GM23248 (cell line): ENCODE results near the gene DOK5. TPM values are rescaled to one million over a fixed set of nuclear protein-coding genes. Genes with fewer than 3 reads are reported as not detected.
"Not testable (repeated sequence)": the region's sequence is repeated elsewhere in the genome, so short reads cannot be mapped to it uniquely, and the experiment has no call there.

Source experiments
- DNase-seq: peaks from one replicate; pipeline ENCODE4 v3.0.0-alpha.2; 2015
- H2AFZ ChIP-seq: fragments of 200-600 bp; sonication (generic); 2 replicates; pipeline ENCODE4 v1.6.1; 2016; ENCODE audit warnings: antibody characterized with exemption
- H3F3A ChIP-seq: fragments of 200-600 bp; sonication (generic); 2 replicates; pipeline ENCODE4 v1.6.1; 2016; ENCODE audit warnings: mild to moderate bottlenecking, antibody characterized with exemption, mixed run types; ENCODE audit not compliant: insufficient read depth
- H3K27ac ChIP-seq: fragments of 200-600 bp; sonication (generic); 2 replicates; pipeline ENCODE4 v1.5.1; 2016; ENCODE audit warnings: mild to moderate bottlenecking
- H3K27me3 ChIP-seq: fragments of 200-600 bp; sonication (generic); replicated peaks from 2 replicates; pipeline ENCODE4 v1.6.1; 2016; ENCODE audit warnings: mild to moderate bottlenecking; ENCODE audit not compliant: insufficient read depth
- H3K36me3 ChIP-seq: fragments of 200-600 bp; sonication (generic); 2 replicates; pipeline ENCODE4 v1.6.1; 2016; ENCODE audit warnings: low read depth, mild to moderate bottlenecking
- H3K4me1 ChIP-seq: fragments of 200-600 bp; sonication (generic); 2 replicates; pipeline ENCODE4 v1.6.1; 2016; ENCODE audit warnings: mild to moderate bottlenecking; ENCODE audit not compliant: insufficient read depth
- H3K4me2 ChIP-seq: fragments of 200-600 bp; sonication (generic); one replicate; pipeline ENCODE4 v1.6.1; 2016; ENCODE audit warnings: mild to moderate bottlenecking; ENCODE audit not compliant: unreplicated experiment
- H3K4me3 ChIP-seq: fragments of 200-600 bp; sonication (generic); 2 replicates; pipeline ENCODE4 v1.5.1; 2016; ENCODE audit warnings: mild to moderate bottlenecking
- H3K79me2 ChIP-seq: fragments of 200-600 bp; sonication (generic); 2 replicates; pipeline ENCODE4 v1.6.1; 2016; ENCODE audit warnings: mild to moderate bottlenecking; ENCODE audit not compliant: insufficient read depth
- H3K9ac ChIP-seq: fragments of 200-600 bp; sonication (generic); 2 replicates; pipeline ENCODE4 v1.6.1; 2016; ENCODE audit warnings: mild to moderate bottlenecking
- H3K9me2 ChIP-seq: fragments of 200-600 bp; sonication (generic); 2 replicates; pipeline ENCODE4 v1.6.1; 2016; ENCODE audit warnings: mixed run types, mild to moderate bottlenecking, moderate library complexity; ENCODE audit not compliant: insufficient read depth
- H3K9me3 ChIP-seq: fragments of 200-600 bp; sonication (generic); one replicate; pipeline ENCODE4 v1.6.1; 2017; ENCODE audit warnings: low read depth
- H4K20me1 ChIP-seq: fragments of 200-600 bp; sonication (generic); 2 replicates; pipeline ENCODE4 v1.6.0; 2016; ENCODE audit not compliant: insufficient read depth
- EZH2 ChIP-seq: fragments of 200-600 bp; sonication (generic); IDR thresholded peaks from 2 replicates; pipeline ENCODE4 v1.6.1; 2018; ENCODE audit warnings: antibody characterized with exemption, mild to moderate bottlenecking; ENCODE audit not compliant: insufficient read depth, poor library complexity, severe bottlenecking
- EZH2phosphoT487 ChIP-seq: fragments of 200-600 bp; sonication (generic); IDR thresholded peaks from 2 replicates; pipeline ENCODE4 v1.6.1; 2018; ENCODE audit warnings: antibody characterized with exemption, moderate library complexity, mild to moderate bottlenecking, low read depth; ENCODE audit not compliant: insufficient read depth
- WGBS, 2 experiments: methylation state at CpG; one replicate each; pipeline ENCODE4 v1.1.6; 2015 to 2017; ENCODE audit warnings: low lambda C conversion rate in 2 of 2, low coverage in 1 of 2; ENCODE audit errors: missing lambda C conversion rate in 2 of 2; 5-methylcytosine and 5-hydroxymethylcytosine counted together
- in situ Hi-C: fragments of 300-500 bp; cut with MboI; formaldehyde crosslinking; loops from 2 replicates; pipeline ENCODE4 v1.15.0; 2020
- polyA plus RNA-seq: library from polyadenylated mRNA; unstranded; fragments of >200 nt; fragmentation: Nextera tagmentation; extraction: Ambion mirVana; gene quantifications from 2 replicates; pipeline ENCODE4 v1.2.1, GENCODE V29; 2016
- total RNA-seq: library from RNA; depleted of rRNA; stranded (reverse); fragments of >200 nt; shearing (Covaris generic); gene quantifications from 2 replicates; pipeline ENCODE4 v1.2.3, GENCODE V29; 2014

Gene DOK5
- total and polyA plus RNA-seq, 2 experiments from 2014 or later = 10.8 to 16.1 TPM

GRCh38 chr20:54476169-54477009 is 996 bp downstream of the DOK5 start:
- peak; percentile 16 for DNase-seq
- Histone ChIP-seq H3K4me2 (peak overlapping the region; percentile 92), H3K4me3 (peak overlapping the region; percentile 94), H3K9me3 (no peaks in the 10 kb centered on the region), H4K20me1 (no peaks in the 10 kb centered on the region), H3K27me3 (no peaks in the 10 kb centered on the region), H3K4me1 (peaks cover 10% of the 10 kb centered on the region), H2AFZ (peak overlapping the region; percentile 90), H3K9ac (peak overlapping the region; percentile 69), H3K9me2 (no peaks in the 10 kb centered on the region), H3F3A (peaks cover 37% of the 10 kb centered on the region), H3K79me2 (peaks cover 12% of the 10 kb centered on the region; the same call in 1 of the 2 replicates), H3K27ac (no peak overlapping the region), H3K36me3 (no peaks in the 10 kb centered on the region)
- in situ Hi-C loops = loop anchor here (10.0 kb wide), 1 partner anchor 168 kb away; no protein-coding TSS in a partner anchor
- TF ChIP-seq EZH2 (no peak), EZH2phosphoT487 (no peak)
- WGBS, 2 experiments = 0 to 3% methylated on average over 32 of the region's 32 CpGs

- H3K36me3 ChIP-seq = no peaks in the 10 kb centered on the region
- H3K9me2 ChIP-seq = no peaks in the 10 kb centered on the region
- H3K27ac ChIP-seq = 0 out of 2 replicates have a peak overlapping the region, but pooled peaks have one; percentile 0
- peaks cover 10% of the 10 kb centered on the region for H3K4me1 ChIP-seq
- DNase-seq = peak; percentile 73
- no peaks in the 10 kb centered on the region for H4K20me1 ChIP-seq
- H3K27me3 ChIP-seq = no peaks in the 10 kb centered on the region
- peak overlapping the region; percentile 92 for H3K4me2 ChIP-seq
- H3K79me2 ChIP-seq = peaks cover 12% of the 10 kb centered on the region; the same call in 1 of the 2 replicates
- peak overlapping the region; percentile 90 for H2AFZ ChIP-seq
- H3K4me3 ChIP-seq = peak overlapping the region; percentile 94
- WGBS, 2 experiments = 1 to 4% methylated on average over 3 of the region's 3 CpGs
- H3K9ac ChIP-seq = peak overlapping the region; percentile 69
- in situ Hi-C loops = loop anchor here (10.0 kb wide), 1 partner anchor 167 kb away; no protein-coding TSS in a partner anchor
- no peak for TF ChIP-seq EZH2phosphoT487
- TF ChIP-seq EZH2 = no peak
- no peaks in the 10 kb centered on the region for H3K9me3 ChIP-seq
- peaks cover 37% of the 10 kb centered on the region for H3F3A ChIP-seq
Observed at GRCh38 chr20:54477191-54477955, 2.0 kb downstream of the DOK5 start.

- H3K9ac ChIP-seq = no peak overlapping the region
- H3F3A ChIP-seq = peaks cover 27% of the 10 kb centered on the region
- no peaks in the 10 kb centered on the region for H4K20me1 ChIP-seq
- no peak overlapping the region for H2AFZ ChIP-seq
- H3K36me3 ChIP-seq = no peaks in the 10 kb centered on the region
- in situ Hi-C loops = loop anchor here (10.0 kb wide), 1 partner anchor 165 kb away; no protein-coding TSS in a partner anchor
- TF ChIP-seq EZH2phosphoT487 (no peak), EZH2 (no peak)
- 85 to 88% methylated on average over 9 of the region's 9 CpGs for WGBS, 2 experiments
- H3K79me2 ChIP-seq = peaks cover 20% of the 10 kb centered on the region; the same call in 1 of the 2 replicates
- H3K4me3 ChIP-seq = no peak overlapping the region
- peak; percentile 26 for DNase-seq
- no peak overlapping the region for H3K27ac ChIP-seq
- H3K27me3 ChIP-seq = no peaks in the 10 kb centered on the region
- no peak overlapping the region for H3K4me2 ChIP-seq
- peaks cover 10% of the 10 kb centered on the region for H3K4me1 ChIP-seq
- H3K9me2 ChIP-seq = no peaks in the 10 kb centered on the region
- no peaks in the 10 kb centered on the region for H3K9me3 ChIP-seq
Observed at GRCh38 chr20:54479138-54479906, 3.9 kb downstream of the DOK5 start.

GRCh38 chr20:54479937-54480336 is 4.5 kb downstream of the DOK5 start:
- not testable (repeated sequence) for DNase-seq, H3K27ac ChIP-seq, H3K9me3 ChIP-seq, H3K4me2 ChIP-seq, H2AFZ ChIP-seq, H4K20me1 ChIP-seq, H3K27me3 ChIP-seq, H3K9me2 ChIP-seq, H3K36me3 ChIP-seq, H3K9ac ChIP-seq, H3K4me3 ChIP-seq
- H3F3A ChIP-seq = peaks cover 22% of the 10 kb centered on the region
- H3K4me1 ChIP-seq = peaks cover 10% of the 10 kb centered on the region
- WGBS, 2 experiments = 84 to 85% methylated on average over 7 of the region's 7 CpGs
- in situ Hi-C loops = loop anchor here (10.0 kb wide), 1 partner anchor 165 kb away; no protein-coding TSS in a partner anchor
- peaks cover 25% of the 10 kb centered on the region; the same call in 1 of the 2 replicates for H3K79me2 ChIP-seq
